Stimulated activated CD4-positive, alpha-beta T cell treated with anti-CD3 and anti-CD28 coated beads, Interleukin-12 subunit alpha, Interleukin-12 subunit beta, amount 100 ng/mL, for 4 hours (primary cell): ENCODE data around the gene MS4A18.
"Not testable (repeated sequence)": the region's sequence is repeated elsewhere in the genome, so short reads cannot be mapped to it uniquely, and the experiment has no call there.

ENCODE experiments used
- DNase-seq: peaks from one replicate; pipeline ENCODE4 v3.0.0-alpha.2; 2020

Gene MS4A18

DNA sequence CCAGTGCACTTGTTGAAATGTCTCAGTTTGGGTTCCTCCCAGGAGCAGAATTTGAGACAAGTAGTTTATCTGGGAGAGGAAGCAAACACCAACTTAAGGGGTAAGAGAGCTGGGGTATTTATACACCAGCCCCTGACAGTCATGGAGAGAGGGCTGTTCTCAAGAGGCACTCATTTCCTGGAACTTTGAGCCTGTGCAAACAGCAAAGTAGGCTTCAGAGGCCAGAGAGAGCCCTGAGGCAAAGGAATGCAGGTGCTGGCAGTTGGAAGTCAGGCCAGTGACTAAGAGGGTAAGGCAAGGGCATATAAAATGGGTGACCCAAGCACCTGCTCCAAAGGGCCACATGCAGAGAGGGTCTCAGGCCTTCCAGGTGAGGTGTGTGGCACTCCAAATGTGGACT, 16.1 kb downstream of the MS4A18 start:
- no peak for DNase-seq

DNA sequence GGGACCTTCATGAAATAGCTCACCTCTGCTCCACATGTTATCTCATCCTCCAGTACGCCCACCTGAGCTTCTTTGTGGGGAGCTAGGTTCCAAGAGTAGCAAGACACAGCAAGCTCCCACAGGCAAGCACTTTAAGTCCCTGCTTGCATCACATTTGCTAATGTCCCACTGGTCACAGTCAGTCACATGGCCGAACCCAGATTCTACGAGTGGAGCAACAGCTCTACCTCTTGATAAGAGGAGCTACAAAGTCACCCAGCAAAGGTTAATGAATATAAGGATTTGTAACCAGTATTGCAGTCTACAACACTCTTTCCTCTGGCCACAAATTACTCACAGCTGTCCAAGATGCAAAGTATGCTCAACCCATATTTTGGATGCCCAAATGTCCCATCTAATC, 16.9 kb downstream of the MS4A18 start:
- no peak for DNase-seq

GRCh38 chr11:60743058-60743457, 18.5 kb downstream of the MS4A18 start:
- DNase-seq: no peak

DNA sequence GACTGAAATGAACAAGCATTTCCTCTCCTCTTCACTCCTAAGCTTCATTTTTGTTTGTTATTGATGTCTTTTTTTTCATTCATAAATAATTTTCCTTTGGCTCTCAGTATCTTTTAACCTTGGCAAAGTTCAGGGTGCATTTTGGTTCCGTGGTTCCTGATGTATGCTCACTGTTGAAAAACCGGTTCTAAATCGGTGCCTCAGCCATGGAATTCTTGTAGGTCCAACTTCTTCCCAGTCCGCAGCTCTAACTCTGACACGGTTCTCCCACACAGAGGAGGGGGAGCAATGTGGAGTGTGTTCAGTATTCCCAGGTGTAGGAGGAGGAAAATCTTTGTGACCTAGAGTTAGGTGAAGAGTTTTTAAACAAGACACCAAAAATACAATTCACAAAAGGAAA, 19.6 kb downstream of the MS4A18 start:
- no peak for DNase-seq

DNA sequence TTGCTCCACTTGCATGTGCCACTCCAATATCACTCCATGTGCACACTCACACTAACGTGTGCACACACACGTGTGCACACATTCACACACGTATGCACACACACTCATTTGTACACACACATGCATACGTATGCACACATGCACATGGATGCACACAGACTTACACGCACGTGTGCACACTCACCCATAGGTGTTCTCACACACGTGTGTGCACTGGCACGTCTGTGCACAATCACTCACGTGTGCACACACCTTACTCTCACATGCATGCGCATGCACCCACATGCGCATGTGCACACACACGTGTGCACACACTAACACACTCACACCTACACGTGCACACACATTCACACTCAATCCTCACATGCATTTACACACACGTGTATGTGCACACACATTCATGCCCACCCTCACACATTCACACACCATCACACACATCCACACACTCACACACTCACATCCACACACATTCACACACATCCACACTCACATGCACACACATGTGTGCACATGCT, 22.9 kb downstream of the MS4A18 start:
- DNase-seq: no peak

GRCh38 chr11:60748225-60748624, 23.7 kb downstream of the MS4A18 start:
- no peak for DNase-seq

- DNase-seq: no peak
These were observed 24.3 kb downstream of the MS4A18 start for GRCh38 chr11:60748821-60749220.

- DNase-seq: no peak
These were observed 26.4 kb downstream of the MS4A18 start for GRCh38 chr11:60750911-60751310.

DNA sequence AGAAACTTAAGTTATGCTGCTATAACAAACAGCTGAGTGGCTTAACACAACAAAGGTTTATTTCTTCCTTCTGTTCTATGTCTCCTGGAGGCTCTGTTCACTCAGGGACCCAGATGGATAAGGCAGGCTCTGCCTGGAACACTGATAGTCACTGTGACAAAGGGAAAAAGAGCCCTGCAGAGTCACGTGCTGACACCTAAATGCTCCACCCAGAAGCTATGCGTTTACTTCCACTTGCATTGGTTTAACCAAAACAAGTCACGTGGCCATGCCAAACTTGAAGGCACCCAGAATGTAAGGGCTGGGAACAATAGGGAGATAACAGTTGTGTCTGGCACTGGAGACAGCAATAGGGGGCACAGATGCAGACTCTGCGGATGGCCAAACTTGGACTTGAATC, 28.8 kb downstream of the MS4A18 start:
- DNase-seq: no peak

DNA sequence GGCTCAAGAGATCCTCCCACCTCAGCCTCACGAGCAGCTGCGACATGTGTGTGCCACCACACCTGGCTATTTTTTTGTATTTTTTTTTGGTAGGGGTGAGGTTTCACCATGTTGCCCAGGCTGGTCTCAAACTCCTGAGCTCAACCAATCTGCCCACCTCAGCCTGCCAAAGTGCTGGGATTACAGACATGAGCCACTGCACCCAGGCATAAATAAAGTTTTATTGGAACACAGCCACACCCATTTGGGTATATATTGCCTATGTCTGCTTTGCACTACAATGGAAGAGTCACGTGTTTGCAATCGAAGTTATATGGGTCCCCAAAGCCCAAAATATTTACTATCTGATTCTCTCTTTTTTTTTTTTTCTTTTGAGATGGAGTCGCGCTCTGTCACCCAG, 30.4 kb downstream of the MS4A18 start:
- DNase-seq: no peak

- no peak for DNase-seq
These were observed 31.9 kb downstream of the MS4A18 start, which contains the start of gene MS4A15 for GRCh38 chr11:60756307-60757032. MS4A15 (plus strand) TSS chr11:60756867; CDS start chr11:60763734, 6,867 bp downstream.

DNA sequence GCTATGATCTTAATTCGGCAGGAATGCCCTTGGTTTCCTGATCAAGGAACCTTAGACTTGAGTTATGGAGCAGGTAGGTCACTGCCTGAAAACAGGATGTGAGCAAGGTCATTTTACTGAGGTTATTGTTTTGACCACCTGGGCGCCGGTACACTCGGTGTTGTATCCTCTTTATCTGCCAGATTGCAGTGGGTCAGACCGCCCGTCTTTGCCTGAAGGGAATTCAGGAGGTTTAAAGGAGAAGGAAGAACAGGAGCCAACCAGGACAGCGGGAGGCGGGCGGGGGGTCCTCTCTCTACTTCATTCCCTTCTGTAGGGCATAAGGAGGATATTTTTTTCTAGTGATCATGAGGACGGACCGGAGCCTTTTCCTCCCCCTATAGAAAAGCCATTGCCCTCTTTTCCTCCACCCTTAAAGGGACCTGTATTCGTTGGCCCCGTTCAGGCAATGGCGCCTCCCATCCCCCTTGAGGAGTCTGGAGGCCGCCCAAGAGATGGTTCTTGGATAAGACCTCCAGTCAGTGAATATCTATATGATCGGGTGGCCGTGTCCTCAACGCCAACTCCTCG, 32.8 kb downstream of the MS4A18 start:
- DNase-seq: no peak

- DNase-seq: not testable (repeated sequence)
These were observed 34.2 kb downstream of the MS4A18 start for GRCh38 chr11:60758671-60759070.

DNA sequence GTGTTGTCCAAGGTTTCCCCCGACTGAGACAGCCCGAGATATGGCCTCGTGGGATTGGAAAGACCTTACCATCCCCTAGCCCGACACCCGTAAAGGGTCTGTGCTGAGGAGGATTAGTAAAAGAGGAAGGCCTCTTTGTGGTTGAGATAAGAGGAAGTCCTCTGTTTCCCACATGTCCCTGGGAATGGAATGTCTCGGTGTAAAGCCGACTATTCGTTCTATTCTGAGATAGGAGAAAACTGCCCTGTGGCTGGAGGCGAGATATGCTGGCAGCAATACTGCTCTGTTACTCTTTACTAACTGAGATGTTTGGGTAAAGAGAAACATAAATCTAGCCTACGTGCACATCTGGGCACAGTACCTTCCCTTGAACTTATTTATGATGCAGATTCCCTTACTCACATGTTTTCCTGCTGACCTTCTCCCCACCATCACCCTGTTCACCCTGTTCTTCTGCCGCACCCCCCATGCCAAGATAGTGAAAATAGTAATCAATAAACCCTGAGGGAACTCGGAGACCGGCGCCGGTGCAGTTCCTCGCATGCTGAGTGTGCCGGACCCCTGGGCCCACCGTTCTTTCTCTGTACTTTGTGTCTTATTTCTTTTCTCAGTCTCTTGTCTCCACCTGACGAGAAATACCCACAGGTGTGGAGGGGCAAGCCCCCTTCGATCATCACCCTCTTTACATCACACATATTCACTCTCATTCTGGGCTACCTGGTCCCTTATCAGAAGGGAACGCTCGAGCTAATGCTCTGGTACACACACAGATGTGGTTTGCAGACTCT, 35.1 kb downstream of the MS4A18 start:
- not testable (repeated sequence) for DNase-seq

DNA sequence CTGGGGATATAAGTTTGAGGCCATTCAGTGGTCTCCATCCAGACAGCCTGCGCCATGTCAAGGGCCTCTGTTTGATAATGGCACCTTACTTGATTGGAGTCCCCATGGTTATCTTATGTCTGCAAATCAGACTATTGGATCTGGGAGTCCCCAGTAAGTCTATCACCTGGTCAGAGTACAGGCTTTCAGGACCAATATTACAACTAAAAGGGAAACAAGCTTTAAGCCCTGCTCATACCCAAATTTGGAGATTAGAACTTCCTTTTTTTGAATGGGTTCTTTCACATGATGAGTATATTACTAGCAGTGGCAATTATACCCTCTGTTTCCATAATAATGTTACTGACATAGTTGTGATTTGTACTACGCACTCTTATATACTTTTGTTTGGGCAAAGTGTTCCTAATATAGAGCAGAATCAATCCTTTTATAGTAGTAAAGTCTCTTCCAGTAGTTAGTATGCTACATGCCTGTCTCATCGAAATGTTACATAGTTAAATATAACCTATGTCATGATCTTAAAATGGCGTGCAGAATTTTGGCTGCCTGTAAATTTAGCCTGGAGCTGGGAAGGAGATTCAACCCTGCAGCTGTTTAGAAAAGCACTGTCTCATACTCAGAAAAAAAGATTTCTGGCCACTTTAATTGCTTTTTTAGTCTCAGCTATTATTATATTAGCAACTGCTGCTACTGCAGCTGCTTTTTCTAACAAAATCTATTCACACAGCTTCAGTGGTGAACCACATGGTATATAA, 37.1 kb downstream of the MS4A18 start:
- DNase-seq: no peak

GRCh38 chr11:60762851-60763691, 38.6 kb downstream of the MS4A18 start:
- DNase-seq: no peak

DNA sequence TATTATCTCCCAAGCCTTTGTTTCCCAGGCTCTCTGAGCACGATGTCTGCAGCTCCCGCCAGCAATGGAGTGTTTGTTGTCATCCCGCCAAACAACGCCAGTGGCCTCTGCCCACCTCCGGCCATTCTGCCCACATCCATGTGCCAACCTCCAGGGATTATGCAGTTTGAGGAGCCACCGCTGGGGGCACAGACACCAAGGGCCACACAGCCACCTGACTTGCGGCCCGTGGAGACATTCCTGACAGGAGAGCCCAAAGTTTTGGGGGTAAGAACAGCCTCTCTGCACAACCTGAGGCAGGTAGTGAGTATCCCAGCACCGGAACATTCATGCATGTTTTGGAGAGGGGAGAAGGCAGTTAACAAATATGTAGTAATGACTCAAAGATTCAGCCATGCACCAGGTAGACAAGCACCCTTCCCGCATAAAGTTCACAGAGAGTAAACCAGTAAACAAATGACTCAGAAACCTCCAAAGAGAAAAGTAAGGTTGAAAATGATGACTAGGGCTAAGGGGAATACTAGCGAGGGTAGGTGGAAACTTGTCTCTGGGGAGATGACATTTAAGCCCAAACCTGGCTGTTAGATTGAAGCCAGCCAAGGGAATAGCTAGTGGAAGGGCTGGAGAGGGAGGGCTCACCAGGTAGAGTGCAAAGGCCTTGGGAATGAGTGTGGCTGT, 39.3 kb downstream of the MS4A18 start:
- DNase-seq: no peak

GRCh38 chr11:60764879-60765278, 40.4 kb downstream of the MS4A18 start:
- DNase-seq: no peak

- DNase-seq: no peak
These were observed 40.8 kb downstream of the MS4A18 start for GRCh38 chr11:60765355-60765754.

DNA sequence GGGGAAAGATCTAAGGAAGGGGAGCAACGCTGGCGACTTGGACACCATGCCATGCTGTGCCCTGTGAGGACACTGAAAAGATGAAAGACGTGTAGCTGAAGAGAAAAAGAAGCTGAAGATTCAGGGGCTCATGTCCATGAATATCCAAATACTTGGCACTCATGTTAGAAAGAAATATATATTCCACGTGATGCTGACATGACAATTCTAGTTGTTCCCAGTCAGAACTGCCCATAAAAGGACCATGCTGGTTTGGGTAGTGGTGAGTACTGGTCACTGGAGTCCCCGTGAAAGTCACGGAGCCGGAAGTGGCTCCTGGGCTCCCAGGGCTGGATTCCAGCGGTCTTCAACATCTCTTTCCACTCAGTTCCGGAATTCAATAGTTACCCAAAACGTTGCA, 42.0 kb downstream of the MS4A18 start:
- DNase-seq: no peak

DNA sequence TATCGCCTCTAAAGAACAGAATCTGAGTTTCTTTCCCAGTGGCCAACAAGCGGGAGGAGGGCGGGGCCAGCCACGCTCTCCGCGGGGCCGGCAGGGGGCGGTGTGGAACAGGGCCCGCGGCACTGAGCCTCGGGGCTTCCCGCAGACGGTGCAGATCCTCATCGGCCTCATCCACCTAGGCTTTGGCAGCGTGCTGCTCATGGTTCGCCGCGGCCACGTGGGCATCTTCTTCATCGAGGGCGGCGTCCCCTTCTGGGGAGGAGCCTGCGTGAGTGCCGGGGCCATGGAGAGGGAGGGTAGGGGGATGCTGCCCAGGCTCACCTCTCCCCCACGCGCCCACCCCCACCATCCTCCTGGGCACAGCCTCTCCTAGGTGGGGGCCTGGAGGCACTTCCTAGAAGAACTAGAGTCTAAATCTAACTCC, 42.9 kb downstream of the MS4A18 start:
- no peak for DNase-seq
